OCI-LY7 (cell line): ENCODE data around the gene TXNDC12. TPM values are rescaled to one million over a fixed set of nuclear protein-coding genes. Genes with fewer than 3 reads are reported as not detected.
"Not testable (repeated sequence)": the region's sequence is repeated elsewhere in the genome, so short reads cannot be mapped to it uniquely, and the experiment has no call there.

ENCODE experiments used
- BruUV-seq: library from RNA; stranded (reverse); fragments of 400-500 nt; replicated peaks from 2 replicates; lab custom pipeline; 2021; lab: Mats Ljungman, UMichigan
- CTCF ChIA-PET: fragments of 300-600 bp; sonication (Branson Sonifier 250); formaldehyde crosslinking; loops from one replicate; lab custom pipeline; 2022; ENCODE audit warnings: antibody characterized with exemption; ENCODE audit not compliant: unreplicated experiment; lab: Charles Lee
- POLR2A ChIA-PET: fragments of 300-600 bp; sonication (Branson Sonifier 250); formaldehyde crosslinking; loops from one replicate; lab custom pipeline; 2022; ENCODE audit warnings: antibody characterized with exemption; lab: Charles Lee
- DNase-seq: peaks from one replicate; pipeline ENCODE4 v3.0.0-alpha.2; 2015; ENCODE audit warnings: low spot score
- H2AFZ ChIP-seq: fragments of 200-600 bp; sonication (generic), shearing (Covaris generic); 2 replicates; pipeline ENCODE4 v1.6.1; 2014; ENCODE audit warnings: mild to moderate bottlenecking, antibody characterized with exemption, low read length, moderate library complexity
- H3K27ac ChIP-seq: fragments of 200-600 bp; sonication (generic); 2 replicates; pipeline ENCODE4 v1.5.1; 2014; ENCODE audit warnings: mixed run types, low read depth, mild to moderate bottlenecking, moderate library complexity, low read length, inconsistent platforms; ENCODE audit not compliant: poor library complexity, severe bottlenecking
- H3K36me3 ChIP-seq: fragments of 200-600 bp; sonication (generic); 2 replicates; pipeline ENCODE4 v1.6.1; 2014; ENCODE audit warnings: mild to moderate bottlenecking, antibody characterized with exemption, low read length, moderate library complexity, mixed read lengths; ENCODE audit not compliant: insufficient read depth
- H3K4me1 ChIP-seq: fragments of 200-600 bp; sonication (generic); 2 replicates; pipeline ENCODE4 v1.5.1; 2014; ENCODE audit warnings: mild to moderate bottlenecking, low read length; ENCODE audit not compliant: insufficient read depth, poor library complexity, severe bottlenecking
- H3K4me2 ChIP-seq: fragments of 200-600 bp; sonication (generic); 2 replicates; pipeline ENCODE4 v1.6.1; 2014; ENCODE audit warnings: mild to moderate bottlenecking, low read length
- H3K4me3 ChIP-seq: fragments of 200-600 bp; sonication (generic); 2 replicates; pipeline ENCODE4 v1.5.1; 2014; ENCODE audit warnings: mild to moderate bottlenecking, low read depth, low read length; ENCODE audit not compliant: poor library complexity, severe bottlenecking
- H3K79me2 ChIP-seq: fragments of 200-600 bp; sonication (generic); 2 replicates; pipeline ENCODE4 v1.6.1; 2016; ENCODE audit warnings: low read depth, mild to moderate bottlenecking, low read length, moderate library complexity, mixed read lengths; ENCODE audit not compliant: insufficient read depth
- H3K9me2 ChIP-seq: fragments of 200-600 bp; sonication (generic); 2 replicates; pipeline ENCODE4 v1.6.1; 2016; ENCODE audit warnings: mild to moderate bottlenecking, low read length, mixed read lengths; ENCODE audit not compliant: insufficient read depth
- H3K9me3 ChIP-seq: fragments of 200-600 bp; sonication (generic); 2 replicates; pipeline ENCODE4 v1.6.1; 2014; ENCODE audit warnings: mild to moderate bottlenecking, mixed run types, low read length, mixed read lengths
- H4K20me1 ChIP-seq: fragments of 200-600 bp; sonication (generic); 2 replicates; pipeline ENCODE4 v1.6.1; 2014; ENCODE audit warnings: mild to moderate bottlenecking, antibody characterized with exemption, low read length, moderate library complexity, mixed read lengths; ENCODE audit not compliant: insufficient read depth
- CTCF ChIP-seq: fragments of 200-600 bp; sonication (generic); conservative IDR thresholded peaks from 2 replicates; pipeline ENCODE4 v1.5.1; 2014; ENCODE audit warnings: mild to moderate bottlenecking, antibody characterized with exemption, low read length, moderate library complexity, mixed read lengths
- EZH2phosphoT487 ChIP-seq: fragments of 200-600 bp; sonication (generic); IDR thresholded peaks from 2 replicates; pipeline ENCODE4 v1.6.1; 2018; ENCODE audit warnings: low read depth, borderline replicate concordance, mild to moderate bottlenecking, mixed run types, antibody characterized with exemption, low read length, moderate library complexity, mixed read lengths
- intact Hi-C: fragments of 100-400 bp; cut with micrococcal nuclease; formaldehyde crosslinking; loops from one replicate; pipeline ENCODE4 v1.10.0; 2022; ENCODE audit not compliant: unreplicated experiment
- total RNA-seq, 2 experiments: library from RNA; depleted of rRNA in 1 of 2; stranded (reverse); fragments of >200 nt in 1 of 2; shearing (Covaris generic) in 1 of 2; gene quantifications; 2 replicates each; pipeline ENCODE4 v1.2.3, GENCODE V29; 2014 to 2022

TXNDC12 gene
- total RNA-seq, 2 experiments from 2014 or later = 26.6 to 40.5 TPM

DNA sequence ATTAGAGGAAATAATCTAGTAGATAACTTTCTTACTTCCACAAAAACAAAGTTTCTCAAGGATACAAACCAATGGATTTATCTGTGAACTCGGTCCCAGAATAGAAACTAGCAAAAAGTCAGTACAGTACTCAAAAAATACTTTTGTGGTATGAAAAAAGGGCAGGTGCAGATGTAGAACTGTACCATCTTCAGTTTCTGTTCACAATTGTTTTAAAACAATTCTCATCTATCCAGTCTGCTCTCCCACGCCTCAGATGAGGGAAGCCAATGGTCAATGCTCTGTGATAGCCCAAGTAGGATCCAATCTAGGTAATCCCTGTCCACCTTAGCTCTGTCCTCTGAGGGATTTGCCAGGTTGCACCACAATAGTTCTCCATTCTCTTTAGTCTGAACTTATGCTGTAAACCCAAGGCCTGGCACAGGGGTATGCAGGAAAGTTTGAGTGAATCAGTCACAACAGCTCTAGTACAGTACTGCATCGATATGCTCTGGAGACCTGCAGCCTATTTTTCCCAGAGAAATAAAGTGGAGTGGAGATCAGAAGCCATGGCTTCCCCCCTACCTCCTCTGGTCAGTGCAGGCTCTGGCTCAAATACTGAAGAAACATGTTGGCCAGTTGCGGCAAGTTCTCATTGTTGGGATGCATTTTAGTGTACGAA, 22.7 kb downstream of the TXNDC12 start:
- peaks cover 43% of the 10 kb centered on the region for H3K79me2 ChIP-seq
- TSS peak; percentile 65 for BruUV-seq
- DNase-seq = peak; percentile 5
- H3K4me1 ChIP-seq = peaks cover 34% of the 10 kb centered on the region
- peaks cover 34% of the 10 kb centered on the region for H3K36me3 ChIP-seq
- H3K4me3 ChIP-seq = peak overlapping the region; percentile 88
- H4K20me1 ChIP-seq = peaks cover 17% of the 10 kb centered on the region; the same call in 1 of the 2 replicates
- intact Hi-C loops = no loop called here
- POLR2A ChIA-PET = interaction anchor here (1.0 to 3.4 kb wide), 2 partner anchors 23 to 29 kb away, joined by 4 to 14 read pairs; partner anchors contain the start of genes BTF3L4 and TXNDC12
- peak overlapping the region; percentile 54; the same call in 1 of the 2 replicates for H2AFZ ChIP-seq
- no peaks in the 10 kb centered on the region for H3K9me2 ChIP-seq
- peak overlapping the region; percentile 100 for H3K4me2 ChIP-seq
- TF ChIP-seq CTCF (no peak), EZH2phosphoT487 (no peak)
- H3K27ac ChIP-seq = peak overlapping the region; percentile 39
- CTCF ChIA-PET = no interaction called here
- H3K9me3 ChIP-seq = no peaks in the 10 kb centered on the region

- H3K27ac ChIP-seq, H3K4me3 ChIP-seq, BruUV-seq, H3K9me3 ChIP-seq, H3K9me2 ChIP-seq, H2AFZ ChIP-seq, intact Hi-C loops, H3K4me2 ChIP-seq, CTCF ChIA-PET, DNase-seq: not testable (repeated sequence)
- H3K36me3 ChIP-seq = peaks cover 55% of the 10 kb centered on the region
- peaks cover 39% of the 10 kb centered on the region for H3K79me2 ChIP-seq
- peaks cover 17% of the 10 kb centered on the region; the same call in 1 of the 2 replicates for H4K20me1 ChIP-seq
- peaks cover 29% of the 10 kb centered on the region for H3K4me1 ChIP-seq
- POLR2A ChIA-PET = interaction anchor here (0.6 kb wide), 2 partner anchors 302 to 696 kb away, joined by 3 to 6 read pairs; no protein-coding TSS in a partner anchor
Measured at GRCh38 chr1:52028839-52029238, 26.2 kb downstream of the TXNDC12 start.

DNA sequence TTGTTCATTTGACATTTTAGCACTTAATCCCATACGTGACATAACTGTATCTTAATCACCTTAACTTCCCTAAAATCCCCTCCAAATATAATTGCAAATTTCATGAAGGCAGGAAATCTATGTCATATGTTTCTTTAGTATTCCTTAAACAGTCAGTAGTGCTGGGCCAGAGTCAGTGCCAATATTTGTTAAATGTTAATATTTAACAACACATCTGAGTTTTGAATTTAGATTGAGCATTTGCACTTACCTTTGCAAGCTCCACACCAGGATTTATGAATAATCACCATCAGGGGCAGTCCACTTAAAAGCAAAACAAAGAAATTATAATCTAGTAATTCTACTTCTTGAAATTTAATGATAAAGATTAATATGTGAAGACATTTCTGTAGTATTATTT, 26.7 kb downstream of the TXNDC12 start:
- CTCF ChIA-PET = no interaction called here
- H3K9me2 ChIP-seq = no peaks in the 10 kb centered on the region
- H3K4me3 ChIP-seq = no peak overlapping the region
- peaks cover 38% of the 10 kb centered on the region for H3K79me2 ChIP-seq
- no peak for DNase-seq
- H4K20me1 ChIP-seq = peaks cover 17% of the 10 kb centered on the region; the same call in 1 of the 2 replicates
- POLR2A ChIA-PET = interaction anchor here (0.6 kb wide), 1 partner anchor 303 kb away, joined by 3 read pairs; no protein-coding TSS in a partner anchor
- H2AFZ ChIP-seq = no peak overlapping the region
- H3K4me2 ChIP-seq = no peak overlapping the region
- H3K4me1 ChIP-seq = peaks cover 28% of the 10 kb centered on the region
- no TSS peak for BruUV-seq
- H3K36me3 ChIP-seq = peaks cover 60% of the 10 kb centered on the region
- TF ChIP-seq EZH2phosphoT487 = no peak
- no peak for TF ChIP-seq CTCF
- no peaks in the 10 kb centered on the region for H3K9me3 ChIP-seq
- no peak overlapping the region for H3K27ac ChIP-seq
- intact Hi-C loops = no loop called here
